ENCODE results near the gene PAPOLB. TPM values are rescaled to one million over a fixed set of nuclear protein-coding genes. Genes with fewer than 3 reads are reported as not detected.

PAPOLB gene
- total RNA-seq, 1 donor from 2014 or later = not detected

Other genes starting within 250 kb of the PAPOLB start
- 20.2 and 25.2 TPM in 2 replicates for gene FOXK1, start 179.7 kb downstream of the PAPOLB start, total RNA-seq
- gene AP5Z1, start 86.4 kb downstream of the PAPOLB start, total RNA-seq = 37.2 and 41.8 TPM in 2 replicates
- gene RADIL, start 21.7 kb upstream of the PAPOLB start, total RNA-seq = 1.1 and 1.8 TPM in 2 replicates
- not detected in 2 replicates for gene MMD2, start 97.2 kb upstream of the PAPOLB start, total RNA-seq
- gene RBAK, start 183.8 kb upstream of the PAPOLB start, total RNA-seq = 13.5 and 14.6 TPM in 2 replicates